GM21381 (cell line): ENCODE results near the gene GRIK3.

Experiments
- ATAC-seq: cut with Tn5 transposase; IDR thresholded peaks from one replicate; pipeline ENCODE4 v1.9.1; 2021; ENCODE audit warnings: mild to moderate bottlenecking, moderate library complexity; ENCODE audit not compliant: unreplicated experiment

GRIK3 gene

GRCh38 chr1:37017720-37018119 is 16.6 kb downstream of the GRIK3 start:
- no peak for ATAC-seq

DNA sequence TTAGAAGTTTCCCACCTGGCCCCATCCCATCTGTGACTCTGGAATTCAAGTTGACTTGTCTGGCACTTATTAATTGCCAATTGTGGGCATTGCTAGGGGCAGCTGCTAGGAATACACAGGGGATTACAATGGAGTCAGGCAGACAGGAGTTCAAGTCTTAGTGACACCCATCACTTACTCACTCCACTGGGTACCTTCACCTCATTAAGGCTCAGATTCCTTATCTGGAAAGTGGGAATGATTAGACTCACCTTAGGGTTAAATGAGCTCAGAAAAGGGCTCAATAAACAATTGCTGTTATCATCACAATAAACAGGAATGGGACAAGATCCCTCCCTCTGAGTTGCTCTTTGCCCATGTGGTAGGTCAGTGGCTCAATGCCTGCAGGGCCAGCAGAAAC is 18.2 kb downstream of the GRIK3 start:
- no peak for ATAC-seq

DNA sequence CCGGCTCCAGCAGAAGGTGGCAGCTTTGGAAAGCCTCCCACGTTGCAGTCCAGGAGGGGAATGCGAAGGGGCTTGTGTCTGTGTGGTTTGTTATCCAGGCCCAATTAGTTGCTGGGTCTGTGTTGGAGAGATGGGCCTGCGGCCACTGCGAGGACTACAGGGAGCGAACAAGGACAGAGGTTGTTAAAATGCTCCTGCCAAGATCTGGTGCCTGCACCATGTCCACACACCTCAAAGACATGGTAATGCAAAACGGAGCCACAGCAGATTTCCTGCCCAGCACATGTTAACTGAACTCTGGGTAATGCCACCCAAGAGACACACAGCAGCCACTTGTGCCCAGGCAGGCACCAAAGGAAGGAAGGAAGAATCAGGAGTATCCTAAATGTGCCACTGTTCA is 18.6 kb downstream of the GRIK3 start:
- no peak for ATAC-seq

GRCh38 chr1:37012226-37012625 is 22.1 kb downstream of the GRIK3 start:
- ATAC-seq: no peak

- ATAC-seq: no peak
Observed at GRCh38 chr1:37010011-37010410, 24.3 kb downstream of the GRIK3 start.

DNA sequence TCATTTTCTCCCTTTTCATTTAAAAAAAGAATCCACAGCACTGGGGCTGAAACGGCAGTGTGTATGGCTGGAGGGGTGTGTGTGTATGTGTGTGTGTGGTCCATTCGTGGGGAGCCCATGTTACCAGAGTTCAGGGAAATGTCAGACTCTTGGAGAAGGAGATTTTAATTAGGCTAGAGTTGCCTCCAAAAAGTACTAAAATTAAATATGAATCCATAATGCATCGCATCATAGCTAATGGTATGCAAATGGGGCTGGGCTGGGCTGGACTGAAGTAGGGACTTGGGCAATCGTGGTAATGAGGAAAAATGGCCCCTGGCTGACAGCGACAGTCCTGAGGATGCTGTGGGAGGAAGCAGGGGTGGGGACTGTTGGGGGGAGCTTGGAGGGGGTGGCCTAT is 24.8 kb downstream of the GRIK3 start:
- no peak for ATAC-seq

DNA sequence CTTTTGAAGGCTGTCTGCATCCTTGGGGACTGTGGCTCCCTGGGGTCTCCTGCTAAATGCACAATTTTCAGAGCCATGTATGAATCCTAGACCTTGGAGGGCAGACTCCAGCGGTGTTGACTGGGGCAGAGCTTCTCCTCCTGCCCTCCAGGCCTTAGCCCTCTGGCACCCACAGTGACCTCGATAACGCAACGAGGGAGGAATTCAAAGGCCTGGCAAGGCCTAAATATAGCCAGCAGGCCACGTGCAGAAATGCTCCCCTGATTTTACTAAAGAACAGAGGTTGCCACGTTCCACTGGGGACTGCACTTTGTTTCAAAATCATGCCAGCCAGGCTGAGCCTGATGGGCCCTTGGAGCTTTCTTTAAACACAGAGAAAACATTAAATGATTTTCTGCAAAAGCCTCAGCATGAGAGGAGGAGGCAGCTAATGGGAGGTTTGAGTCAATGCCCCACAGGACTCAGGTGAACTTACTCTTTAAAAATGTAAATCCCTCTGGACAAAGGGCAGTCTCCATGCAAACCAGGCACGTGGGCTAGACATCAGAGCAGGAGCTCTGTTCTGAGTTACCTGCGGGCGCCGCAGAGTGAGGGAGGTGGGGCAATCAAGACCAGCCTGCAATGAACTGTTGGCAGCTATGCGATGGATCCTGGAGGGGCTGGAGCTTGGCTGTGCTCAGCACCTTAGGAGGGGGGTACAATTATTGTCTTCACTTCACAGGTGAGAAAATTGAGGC is 28.0 kb downstream of the GRIK3 start:
- ATAC-seq: no peak

- no peak for ATAC-seq
Observed at GRCh38 chr1:37002898-37003297, 31.4 kb downstream of the GRIK3 start.

DNA sequence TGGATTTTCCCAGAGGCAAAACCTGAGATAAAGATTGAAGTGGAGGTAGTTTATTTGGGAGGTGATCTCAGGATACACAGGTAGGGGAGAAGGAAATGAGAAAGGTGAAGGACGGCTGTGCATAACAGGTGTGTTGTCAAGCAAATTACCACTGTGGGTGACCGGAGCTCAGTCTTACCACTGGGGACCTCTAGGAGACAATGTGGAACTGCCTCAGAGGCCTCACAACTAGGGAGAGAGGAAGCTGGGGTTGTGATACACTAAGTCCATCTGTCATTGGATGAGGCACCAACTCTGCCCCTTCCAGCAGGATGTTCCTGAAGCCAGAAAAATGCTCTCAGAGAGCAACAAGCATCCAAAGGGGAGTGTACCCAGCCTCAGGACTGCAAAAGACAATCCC is 32.6 kb downstream of the GRIK3 start:
- ATAC-seq: no peak

- ATAC-seq: no peak
Observed at GRCh38 chr1:36996106-36996505, 38.2 kb downstream of the GRIK3 start.

- ATAC-seq: no peak
Observed at GRCh38 chr1:36994868-36995267, 39.4 kb downstream of the GRIK3 start.

GRCh38 chr1:36994294-36994693 is 40.0 kb downstream of the GRIK3 start:
- no peak for ATAC-seq

DNA sequence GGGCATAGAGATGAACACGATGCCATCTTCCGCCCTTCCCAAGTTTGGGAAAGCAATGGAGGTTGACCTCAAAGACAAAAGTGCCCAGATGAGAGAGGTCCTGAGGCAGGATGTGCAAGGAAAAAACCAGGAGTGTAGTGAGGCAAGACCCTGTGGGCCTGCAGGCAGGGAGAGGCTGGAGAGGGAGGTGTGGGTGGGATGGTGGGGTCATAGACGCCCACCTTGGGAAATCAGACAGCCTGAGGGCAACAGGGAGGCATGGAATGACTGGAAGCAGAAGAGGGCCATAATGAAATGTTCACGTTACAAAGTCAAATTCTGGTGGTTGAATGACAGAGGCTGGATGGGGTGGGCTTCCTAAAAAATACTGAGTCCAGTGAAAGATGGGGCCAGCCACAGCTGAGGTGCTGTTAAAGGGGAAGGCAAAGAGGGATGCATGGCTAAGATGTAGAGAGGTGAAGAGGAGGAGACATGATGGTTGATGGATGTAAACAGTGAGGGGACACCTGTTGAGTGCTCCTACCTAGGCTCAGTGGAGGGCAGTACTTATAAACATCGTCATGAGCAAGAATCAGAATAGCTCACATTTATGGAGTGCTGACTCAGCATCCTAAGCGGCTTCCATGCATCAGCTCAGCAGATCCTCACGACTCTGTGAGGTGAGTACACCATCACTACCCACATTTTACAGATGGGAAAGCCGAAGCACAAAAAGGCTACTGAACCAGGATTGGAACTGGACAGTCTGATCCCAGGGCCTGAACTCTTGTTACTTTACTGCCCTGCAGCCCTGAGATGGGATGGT is 42.0 kb downstream of the GRIK3 start:
- no peak for ATAC-seq

GRCh38 chr1:36991551-36991950 is 42.8 kb downstream of the GRIK3 start:
- no peak for ATAC-seq

DNA sequence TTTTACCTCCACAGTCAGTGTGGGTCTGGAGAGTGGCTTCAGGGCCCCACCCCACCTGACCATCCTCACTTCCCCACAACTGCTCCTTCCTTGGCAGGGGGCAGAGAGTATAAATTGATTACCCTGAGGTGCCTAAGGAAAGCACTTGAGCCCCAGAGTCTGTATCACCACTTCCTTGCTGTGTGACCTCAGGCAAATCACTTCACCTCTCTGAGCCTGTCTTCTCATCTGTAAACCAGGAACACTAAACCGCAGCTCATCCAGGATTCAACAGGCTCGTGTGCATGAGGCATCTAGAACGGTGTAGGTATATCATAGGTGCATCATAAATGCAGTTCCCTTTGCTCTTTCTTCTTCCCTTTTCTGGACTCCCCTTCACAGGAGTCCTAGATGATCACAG is 43.4 kb downstream of the GRIK3 start:
- no peak for ATAC-seq

- ATAC-seq: no peak
Observed at GRCh38 chr1:36989241-36989640, 45.1 kb downstream of the GRIK3 start.

DNA sequence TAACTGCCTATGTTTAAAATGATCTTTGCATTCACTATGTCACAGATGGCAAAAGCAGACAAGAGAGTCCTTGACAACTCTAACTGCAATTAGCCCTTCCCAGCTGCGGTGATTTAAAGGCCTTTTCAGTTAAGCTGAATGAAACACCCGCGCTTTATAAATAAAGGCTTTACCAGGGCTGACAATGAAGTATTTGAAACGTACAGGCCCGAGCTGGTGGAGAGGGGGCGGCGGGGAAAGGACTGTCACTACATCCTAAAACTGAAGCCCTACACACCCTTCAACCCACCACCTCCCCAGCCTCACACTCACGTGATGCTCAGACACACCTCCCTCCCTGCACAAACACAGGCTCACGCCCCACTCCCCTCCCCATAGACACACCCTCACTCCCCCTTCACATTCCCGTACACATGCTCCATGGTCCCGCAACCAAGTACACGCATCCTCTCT is 45.5 kb downstream of the GRIK3 start:
- ATAC-seq: no peak

GRCh38 chr1:36988321-36988720 is 46.0 kb downstream of the GRIK3 start:
- no peak for ATAC-seq

- no peak for ATAC-seq
Observed at GRCh38 chr1:36987276-36987675, 47.0 kb downstream of the GRIK3 start.

- ATAC-seq: no peak
Observed at GRCh38 chr1:36986241-36986985, 47.9 kb downstream of the GRIK3 start.

- no peak for ATAC-seq
Observed at GRCh38 chr1:36984675-36985074, 49.6 kb downstream of the GRIK3 start.

DNA sequence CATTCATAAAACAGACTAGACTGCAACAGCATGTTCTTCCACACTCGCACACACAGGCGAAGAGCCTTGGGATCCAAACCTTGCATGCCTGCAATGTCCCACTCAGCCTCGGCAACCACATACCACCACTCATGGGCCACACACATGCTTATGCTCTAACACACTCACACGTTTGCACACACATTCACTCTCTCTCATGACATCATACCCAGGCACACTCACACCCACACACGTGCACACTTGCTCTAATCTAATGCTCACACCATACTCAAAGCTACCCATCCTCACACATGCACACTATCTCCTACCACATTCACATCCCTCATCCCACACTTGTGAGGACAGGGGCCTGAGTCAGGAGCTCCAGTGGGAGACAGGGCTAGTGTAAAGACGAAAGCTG is 50.3 kb downstream of the GRIK3 start:
- no peak for ATAC-seq
